HL-60/S4 treated with retinoic acid at 250 ng/mL for 4 days and 3 days (cell line): Measurements from ENCODE around the gene SETMAR.

ENCODE experiments used
- in situ Hi-C: fragments of 300-500 bp; cut with MboI; formaldehyde crosslinking; loops from 2 replicates; pipeline ENCODE4 v1.7.0; 2022; ENCODE audit warnings: low sequenced_read_pairs

SETMAR gene

GRCh38 chr3:4311496-4311895, 8.3 kb downstream of the SETMAR start:
- in situ Hi-C loops = no loop called here

- in situ Hi-C loops = no loop called here
Measured at GRCh38 chr3:4313606-4314293, 10.6 kb downstream of the SETMAR start.

- in situ Hi-C loops = no loop called here
Measured at GRCh38 chr3:4314688-4315087, 11.5 kb downstream of the SETMAR start.

- in situ Hi-C loops = no loop called here
Measured at GRCh38 chr3:4320096-4320911, 17.1 kb downstream of the SETMAR start.

- in situ Hi-C loops = no loop called here
Measured at GRCh38 chr3:4321732-4322131, 18.6 kb downstream of the SETMAR start.

- in situ Hi-C loops = no loop called here
Measured at GRCh38 chr3:4322635-4323034, 19.5 kb downstream of the SETMAR start.

- in situ Hi-C loops = no loop called here
Measured at GRCh38 chr3:4323246-4324027, 20.3 kb downstream of the SETMAR start.

GRCh38 chr3:4326868-4327267, 23.7 kb downstream of the SETMAR start:
- in situ Hi-C loops = loop anchor here (25.0 kb wide), 1 partner anchor 735 kb away; no protein-coding TSS in a partner anchor

- in situ Hi-C loops = loop anchor here (25.0 kb wide), 1 partner anchor 732 kb away; no protein-coding TSS in a partner anchor
Measured at GRCh38 chr3:4329806-4330205, 26.6 kb downstream of the SETMAR start.

- in situ Hi-C loops = loop anchor here (25.0 kb wide), 1 partner anchor 730 kb away; no protein-coding TSS in a partner anchor
Measured at GRCh38 chr3:4332111-4332510, 28.9 kb downstream of the SETMAR start.

- in situ Hi-C loops = loop anchor here (25.0 kb wide), 1 partner anchor 730 kb away; no protein-coding TSS in a partner anchor
Measured at GRCh38 chr3:4332574-4332973, 29.4 kb downstream of the SETMAR start.

GRCh38 chr3:4332991-4333390, 29.8 kb downstream of the SETMAR start:
- in situ Hi-C loops = loop anchor here (25.0 kb wide), 1 partner anchor 729 kb away; no protein-coding TSS in a partner anchor

GRCh38 chr3:4334548-4334947, 31.4 kb downstream of the SETMAR start:
- in situ Hi-C loops = loop anchor here (25.0 kb wide), 1 partner anchor 728 kb away; no protein-coding TSS in a partner anchor

- in situ Hi-C loops = loop anchor here (25.0 kb wide), 1 partner anchor 726 kb away; no protein-coding TSS in a partner anchor
Measured at GRCh38 chr3:4335840-4336562, 32.8 kb downstream of the SETMAR start.

GRCh38 chr3:4336850-4337546, 33.8 kb downstream of the SETMAR start:
- in situ Hi-C loops = loop anchor here (25.0 kb wide), 1 partner anchor 725 kb away; no protein-coding TSS in a partner anchor

- in situ Hi-C loops = loop anchor here (25.0 kb wide), 1 partner anchor 724 kb away; no protein-coding TSS in a partner anchor
Measured at GRCh38 chr3:4338751-4339150, 35.6 kb downstream of the SETMAR start.

GRCh38 chr3:4340077-4340410, 36.9 kb downstream of the SETMAR start:
- in situ Hi-C loops = loop anchor here (25.0 kb wide), 1 partner anchor 722 kb away; no protein-coding TSS in a partner anchor

- in situ Hi-C loops = loop anchor here (25.0 kb wide), 1 partner anchor 722 kb away; no protein-coding TSS in a partner anchor
Measured at GRCh38 chr3:4340411-4341335, 37.5 kb downstream of the SETMAR start.
